NOMO-1 treated with dmso at 0.1 percent for 144 hours (cell line): ENCODE data around the gene DMTF1.
"Not testable (repeated sequence)": the region's sequence is repeated elsewhere in the genome, so short reads cannot be mapped to it uniquely, and the experiment has no call there.

Experiments used
- DNase-seq: peaks from one replicate; lab custom pipeline; 2025; ENCODE audit not compliant: unreplicated experiment; lab: John Stamatoyannopoulos, UW

The DMTF1 gene

DNA sequence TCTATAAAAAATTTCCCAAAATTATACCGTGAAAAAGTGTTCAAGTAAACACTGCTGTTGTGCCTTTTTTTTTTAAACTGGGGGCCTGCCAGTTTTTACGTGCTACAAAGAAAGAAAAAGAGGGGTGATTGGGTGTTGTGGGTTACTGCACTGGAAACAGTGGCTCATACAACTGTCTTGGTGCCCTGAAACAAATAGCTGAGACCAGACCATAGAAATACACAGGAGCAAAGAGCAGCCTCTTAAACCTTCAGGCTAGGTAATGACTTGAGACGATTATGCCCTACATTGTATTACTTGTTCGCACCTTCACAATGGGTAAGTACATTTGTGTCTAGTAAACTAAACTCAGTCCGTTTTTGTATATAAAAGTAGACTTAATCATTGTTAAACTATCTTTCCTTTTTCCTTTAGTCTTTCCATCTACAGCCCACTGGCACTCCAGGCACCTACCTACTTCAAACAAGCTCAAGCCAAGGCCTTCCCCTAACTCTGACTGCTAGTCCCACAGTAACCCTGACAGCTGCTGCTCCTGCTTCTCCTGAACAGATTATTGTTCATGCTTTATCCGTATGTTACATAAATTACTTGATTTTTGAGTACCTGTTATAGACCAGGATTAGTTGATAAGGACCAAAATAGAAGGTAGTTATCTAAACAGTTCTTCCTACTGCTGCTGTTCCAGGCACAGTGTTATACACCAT is 40.7 kb downstream of the DMTF1 start:
- DNase-seq: no peak

DNA sequence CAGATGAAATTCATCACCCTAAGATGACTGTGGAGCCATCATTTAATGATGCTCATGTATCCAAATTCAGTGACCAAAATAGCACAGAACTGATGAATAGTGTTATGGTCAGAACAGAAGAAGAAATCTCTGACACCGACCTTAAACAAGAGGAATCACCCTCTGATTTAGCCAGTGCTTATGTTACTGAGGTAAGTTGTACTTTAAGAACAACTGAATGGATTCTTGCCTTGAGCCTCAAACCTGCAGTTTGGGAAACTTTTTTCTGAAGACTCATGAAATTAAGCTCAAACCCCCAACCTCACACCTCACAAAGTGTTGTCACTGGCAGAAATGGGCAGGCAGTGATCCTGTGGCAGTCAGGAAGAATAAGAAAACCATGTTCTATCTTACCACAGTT is 41.7 kb downstream of the DMTF1 start:
- no peak for DNase-seq

DNA sequence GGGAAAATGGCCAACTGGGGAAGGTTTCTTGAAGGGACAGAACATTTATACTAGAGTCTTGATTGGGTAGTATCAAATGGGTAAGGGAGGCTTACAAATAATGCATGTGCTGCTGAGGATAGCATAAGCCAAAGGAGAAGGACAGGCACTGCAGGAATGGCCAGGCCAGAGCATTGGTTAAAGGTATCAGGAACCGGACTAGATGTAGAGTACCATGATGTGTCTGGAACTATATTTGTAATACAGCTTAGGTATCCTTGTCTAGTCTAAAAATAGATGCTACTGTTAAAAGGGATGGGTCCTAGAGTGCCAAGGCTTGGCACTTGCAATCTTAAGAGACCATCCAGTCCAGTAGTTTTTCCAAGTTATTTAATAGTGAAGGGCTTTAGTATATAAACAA is 47.0 kb downstream of the DMTF1 start:
- no peak for DNase-seq

- DNase-seq: no peak
Observed at GRCh38 chr7:87199700-87200450, 47.6 kb downstream of the DMTF1 start.

DNA sequence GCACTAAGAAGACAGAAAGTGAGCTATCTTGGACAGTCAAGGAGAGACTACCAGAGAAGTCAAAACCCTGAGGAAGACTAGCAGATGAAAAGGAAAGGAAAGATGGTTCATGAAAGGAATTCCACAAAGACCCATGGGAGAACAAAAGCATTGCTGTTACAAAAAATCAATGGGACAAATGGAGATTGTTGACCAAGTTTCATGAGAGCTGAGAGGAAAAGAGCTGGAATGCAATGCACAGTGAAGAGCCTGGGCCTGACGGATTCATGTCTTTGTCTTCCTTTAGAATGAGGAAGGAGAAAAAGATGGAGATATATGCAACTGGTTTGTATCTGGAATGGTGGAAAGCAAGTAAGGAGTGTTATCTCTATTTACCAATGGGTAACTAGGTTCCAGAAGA is 50.0 kb downstream of the DMTF1 start:
- no peak for DNase-seq

- DNase-seq: no peak
Observed at GRCh38 chr7:87202705-87203104, 50.5 kb downstream of the DMTF1 start.

GRCh38 chr7:87203929-87204328 is 51.7 kb downstream of the DMTF1 start:
- DNase-seq: not testable (repeated sequence)

DNA sequence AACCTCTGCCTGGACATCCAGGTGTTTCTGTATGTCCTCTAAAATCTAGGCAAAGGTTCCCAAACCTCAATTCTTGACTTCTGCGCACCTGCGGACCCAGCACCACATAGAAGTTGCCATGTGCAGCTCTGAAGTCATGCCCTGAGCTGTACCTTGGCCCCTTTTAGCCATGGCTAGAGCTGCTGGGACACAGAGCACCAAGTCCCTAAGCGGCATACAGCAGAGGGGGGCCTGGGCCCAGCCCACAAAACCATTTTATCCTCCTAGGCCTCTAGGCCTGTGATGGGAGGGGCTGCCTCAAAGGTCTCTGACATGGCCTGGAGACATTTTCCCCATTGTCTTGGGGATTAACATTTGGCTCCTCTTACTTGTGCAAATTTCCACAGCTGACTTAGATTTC is 52.7 kb downstream of the DMTF1 start:
- DNase-seq: no peak

DNA sequence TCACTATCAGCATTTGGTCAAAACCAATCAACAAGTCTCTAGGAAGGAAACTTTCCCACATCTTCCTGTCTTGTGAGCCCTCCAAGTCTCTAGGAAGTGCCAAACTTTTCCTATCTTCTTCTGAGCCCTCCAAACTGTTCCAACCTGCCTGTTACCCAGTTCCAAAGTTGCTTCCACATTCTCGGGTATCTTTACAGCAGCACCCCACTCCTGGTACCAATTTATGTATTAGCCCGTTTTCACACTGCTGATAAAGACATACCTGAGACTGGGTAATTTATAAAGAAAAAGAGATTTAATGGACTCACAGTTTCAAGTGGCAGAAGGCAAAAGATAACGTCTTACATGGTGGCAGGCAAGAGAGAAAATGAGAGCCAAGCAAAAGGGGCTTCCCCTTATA is 53.4 kb downstream of the DMTF1 start:
- not testable (repeated sequence) for DNase-seq

DNA sequence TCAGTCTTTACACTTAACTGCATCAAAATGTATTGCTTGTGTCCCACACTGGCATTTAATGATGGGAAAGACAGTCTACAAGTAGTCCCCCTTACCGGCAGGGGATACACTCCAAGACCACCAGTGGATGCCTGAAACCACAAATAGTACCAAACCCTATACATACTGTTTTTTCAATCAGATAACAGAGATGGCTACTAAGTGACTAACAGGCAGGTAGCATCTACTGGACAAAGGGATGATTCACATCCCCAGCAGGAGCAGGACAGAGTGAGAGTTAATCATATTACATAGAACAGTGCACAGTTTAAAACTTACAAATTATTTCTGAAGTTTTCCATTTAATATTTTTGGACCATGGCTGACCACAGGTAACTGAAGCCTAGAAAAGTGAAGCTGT is 54.1 kb downstream of the DMTF1 start:
- DNase-seq: no peak

- no peak for DNase-seq
Observed at GRCh38 chr7:87209295-87209924, 57.2 kb downstream of the DMTF1 start.

DNA sequence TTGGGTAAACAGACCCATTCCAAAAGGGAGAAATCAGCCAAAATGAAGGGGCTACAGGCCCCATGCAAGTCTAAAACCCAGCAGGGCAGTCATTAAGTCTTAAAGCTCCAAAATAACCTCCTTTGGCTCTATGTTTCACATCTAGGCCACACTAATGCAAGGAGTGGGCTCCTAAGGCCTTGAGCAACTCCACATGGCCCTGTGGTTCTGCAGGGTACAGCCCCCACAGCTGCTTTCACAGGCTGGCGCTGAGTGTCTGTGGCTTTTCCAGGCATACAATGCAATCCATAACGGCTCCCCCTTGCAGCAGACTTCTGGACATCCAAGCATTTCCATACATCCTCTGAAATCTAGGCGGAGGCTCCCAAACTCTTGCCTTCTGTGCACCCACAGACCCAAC is 58.3 kb downstream of the DMTF1 start:
- DNase-seq: no peak

GRCh38 chr7:87212498-87212897 is 60.2 kb downstream of the DMTF1 start:
- DNase-seq: no peak

- DNase-seq: no peak
Observed at GRCh38 chr7:87213252-87213651, 61.0 kb downstream of the DMTF1 start.

DNA sequence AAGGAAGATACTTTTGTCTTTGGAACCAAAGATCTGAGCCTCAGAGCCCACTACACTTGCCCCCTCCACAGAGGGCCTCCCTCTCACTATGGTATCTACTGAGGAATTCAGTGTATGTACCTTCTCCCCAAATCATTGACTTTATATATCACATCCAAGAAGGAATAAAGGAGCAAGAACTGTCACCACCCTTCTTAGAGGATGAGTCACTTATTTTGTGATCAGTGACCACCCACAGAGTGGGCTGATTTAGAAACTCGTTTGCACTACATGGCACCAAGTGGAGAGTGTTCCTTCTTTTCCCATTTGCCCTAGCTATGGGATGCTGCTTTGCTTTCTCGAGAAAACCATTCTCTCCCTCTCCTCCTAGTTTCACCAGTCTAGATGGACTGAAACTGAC is 61.6 kb downstream of the DMTF1 start:
- no peak for DNase-seq

- DNase-seq: no peak
Observed at GRCh38 chr7:87215046-87215445, 62.8 kb downstream of the DMTF1 start.

GRCh38 chr7:87216701-87217508 is 64.7 kb downstream of the DMTF1 start:
- no peak for DNase-seq

DNA sequence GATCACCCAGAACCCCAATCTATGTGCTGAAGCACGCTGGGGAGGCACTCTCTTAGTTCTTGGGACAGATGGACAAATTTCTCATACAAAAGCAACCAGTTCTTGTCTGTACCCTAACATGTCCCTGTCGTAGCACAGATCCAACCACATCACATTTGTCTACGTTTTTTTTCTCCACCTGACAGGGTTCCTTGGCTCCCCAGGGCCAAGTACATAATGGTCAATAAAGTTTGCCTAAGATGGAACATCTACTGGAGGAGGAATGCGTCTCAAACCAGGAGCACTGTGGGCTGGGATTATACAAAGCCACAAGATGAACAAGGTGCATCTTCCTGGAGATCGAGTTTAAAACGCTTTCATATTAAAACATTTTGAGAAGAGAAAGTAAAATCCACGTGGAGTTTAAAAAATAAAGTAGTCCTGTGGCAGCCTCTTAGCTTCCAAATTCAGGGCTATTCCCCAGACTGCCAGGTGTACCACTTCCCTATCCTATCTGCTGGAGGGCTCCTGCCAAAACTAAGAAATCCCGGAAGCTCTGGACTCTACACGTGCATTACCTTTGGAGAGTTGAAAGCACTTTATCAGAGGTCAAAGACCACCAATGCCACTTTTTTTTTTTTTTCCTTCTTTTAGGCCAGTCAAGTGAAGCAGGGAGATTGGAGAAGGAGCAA is 65.9 kb downstream of the DMTF1 start:
- no peak for DNase-seq

DNA sequence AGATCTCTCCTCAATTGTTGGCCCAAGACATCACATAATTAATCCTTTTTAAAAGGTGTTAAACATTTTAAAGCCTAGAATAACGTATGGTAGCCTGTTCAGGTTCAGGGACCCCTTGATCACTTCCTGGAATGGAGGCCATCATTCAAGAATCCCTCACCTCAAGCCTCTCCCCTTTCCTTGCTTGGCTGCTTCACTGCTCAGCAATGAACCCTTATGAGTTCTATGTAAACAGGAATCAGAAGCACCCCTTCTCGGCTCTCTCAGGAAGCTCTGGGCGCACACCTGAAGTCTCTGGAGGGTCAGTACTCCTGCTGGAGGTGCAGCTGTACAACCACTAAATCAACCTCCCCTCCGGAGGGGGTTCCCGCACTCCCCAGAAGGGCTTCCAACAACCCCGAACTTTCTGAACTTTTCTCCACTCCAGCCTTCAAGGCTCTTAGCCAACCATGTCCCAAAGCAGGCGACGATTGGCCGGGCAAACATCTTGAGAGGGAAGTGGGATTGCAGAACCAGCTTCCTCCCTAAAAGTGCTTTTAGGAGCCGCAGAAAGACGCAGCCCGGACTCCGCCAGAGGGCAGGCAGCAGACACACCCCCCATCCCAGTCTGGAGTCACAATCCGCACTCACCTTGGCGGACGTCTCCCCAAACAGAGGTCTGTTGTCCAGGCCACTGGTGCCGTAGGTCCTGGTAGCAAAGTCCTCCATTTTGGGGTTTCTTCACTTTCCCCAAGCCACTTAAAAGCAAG is 66.7 kb downstream of the DMTF1 start:
- peak; percentile 90 for DNase-seq

- peak; percentile 99 for DNase-seq
Observed at GRCh38 chr7:87219545-87220025, 67.3 kb downstream of the DMTF1 start, which contains the start of gene TMEM243. TMEM243 (minus strand) TSS chr7:87219732; CDS start chr7:87219503, 229 bp downstream.
